ENCODE data around the gene SMIM45.
A peak's percentile ranks its signal among the peaks of the same experiment; 100 is the strongest.

SMIM45 gene

DNA sequence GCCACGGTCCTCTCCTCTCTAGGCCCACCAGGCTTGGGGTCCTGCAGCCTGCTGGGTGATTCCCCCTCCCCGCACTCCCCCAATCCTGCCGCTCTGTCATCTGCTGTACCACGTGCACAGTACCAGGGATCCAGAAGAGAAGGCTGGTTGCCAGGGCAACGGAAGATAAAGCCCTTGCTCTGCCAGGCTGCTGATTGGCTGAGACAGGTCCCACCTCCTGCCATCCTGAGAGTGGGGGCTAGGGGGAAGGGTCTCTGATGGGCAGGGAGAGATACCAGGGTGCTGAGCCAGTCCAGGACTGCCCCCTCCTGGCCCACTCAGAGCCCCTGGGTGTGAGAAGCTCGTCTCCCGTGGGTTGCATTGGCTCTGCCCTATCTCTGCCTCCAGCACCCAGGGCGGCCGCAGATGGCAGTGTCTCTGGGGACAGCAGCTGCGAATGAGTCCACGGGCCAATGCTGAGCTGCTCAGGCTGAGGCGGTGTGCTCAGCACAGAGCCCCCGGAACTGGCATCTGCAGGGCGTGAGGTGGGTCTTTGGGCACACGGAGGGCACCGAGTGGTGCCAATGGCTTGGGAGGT lies at the start of gene SMIM45:
TSS of gene SMIM45 (plus strand) at position 253 of the 577 bp plus-strand sequence.
- no peak within 1 kb of the TSS for H3K27ac ChIP-seq
- TF ChIP-seq, protein P1, sequence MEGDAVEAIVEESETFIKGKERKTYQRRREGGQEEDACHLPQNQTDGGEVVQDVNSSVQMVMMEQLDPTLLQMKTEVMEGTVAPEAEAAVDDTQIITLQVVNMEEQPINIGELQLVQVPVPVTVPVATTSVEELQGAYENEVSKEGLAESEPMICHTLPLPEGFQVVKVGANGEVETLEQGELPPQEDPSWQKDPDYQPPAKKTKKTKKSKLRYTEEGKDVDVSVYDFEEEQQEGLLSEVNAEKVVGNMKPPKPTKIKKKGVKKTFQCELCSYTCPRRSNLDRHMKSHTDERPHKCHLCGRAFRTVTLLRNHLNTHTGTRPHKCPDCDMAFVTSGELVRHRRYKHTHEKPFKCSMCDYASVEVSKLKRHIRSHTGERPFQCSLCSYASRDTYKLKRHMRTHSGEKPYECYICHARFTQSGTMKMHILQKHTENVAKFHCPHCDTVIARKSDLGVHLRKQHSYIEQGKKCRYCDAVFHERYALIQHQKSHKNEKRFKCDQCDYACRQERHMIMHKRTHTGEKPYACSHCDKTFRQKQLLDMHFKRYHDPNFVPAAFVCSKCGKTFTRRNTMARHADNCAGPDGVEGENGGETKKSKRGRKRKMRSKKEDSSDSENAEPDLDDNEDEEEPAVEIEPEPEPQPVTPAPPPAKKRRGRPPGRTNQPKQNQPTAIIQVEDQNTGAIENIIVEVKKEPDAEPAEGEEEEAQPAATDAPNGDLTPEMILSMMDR (IDR thresholded peaks at IDR 0.05) = no peak
- no peak for TF ChIP-seq ZFX (IDR thresholded peaks at IDR 0.05; ENCODE audit: borderline replicate concordance)

DNA sequence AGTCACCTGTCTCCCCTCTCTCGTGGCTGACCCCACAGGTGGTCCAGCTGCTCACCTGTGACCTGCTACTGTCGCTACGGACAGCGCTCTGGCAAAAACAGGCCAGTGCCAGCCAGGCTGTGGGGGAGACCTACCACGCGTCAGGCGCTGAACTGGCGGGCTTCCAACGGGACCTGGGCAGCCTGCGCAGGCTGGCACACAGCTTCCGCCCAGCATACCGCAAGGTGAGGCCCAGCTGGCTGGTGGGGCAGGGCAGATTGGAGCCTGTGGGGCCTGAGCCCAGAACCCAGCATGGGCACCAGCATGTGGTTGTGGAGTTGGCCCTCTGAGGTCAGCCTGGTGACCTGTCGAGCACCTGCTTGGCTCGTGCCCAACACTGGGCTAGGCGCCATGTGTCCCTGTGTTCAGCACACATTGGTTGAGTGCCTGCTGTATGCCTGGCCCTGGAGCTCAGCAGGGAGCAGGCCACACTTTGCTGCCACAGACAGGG lies 49.0 kb upstream of the SMIM45 start:
- TF ChIP-seq, protein P1 (IDR thresholded peaks at IDR 0.05) = no peak
- no peak for TF ChIP-seq ZFX (IDR thresholded peaks at IDR 0.05; ENCODE audit: borderline replicate concordance)
- H3K27ac ChIP-seq = no peak overlapping the region

DNA sequence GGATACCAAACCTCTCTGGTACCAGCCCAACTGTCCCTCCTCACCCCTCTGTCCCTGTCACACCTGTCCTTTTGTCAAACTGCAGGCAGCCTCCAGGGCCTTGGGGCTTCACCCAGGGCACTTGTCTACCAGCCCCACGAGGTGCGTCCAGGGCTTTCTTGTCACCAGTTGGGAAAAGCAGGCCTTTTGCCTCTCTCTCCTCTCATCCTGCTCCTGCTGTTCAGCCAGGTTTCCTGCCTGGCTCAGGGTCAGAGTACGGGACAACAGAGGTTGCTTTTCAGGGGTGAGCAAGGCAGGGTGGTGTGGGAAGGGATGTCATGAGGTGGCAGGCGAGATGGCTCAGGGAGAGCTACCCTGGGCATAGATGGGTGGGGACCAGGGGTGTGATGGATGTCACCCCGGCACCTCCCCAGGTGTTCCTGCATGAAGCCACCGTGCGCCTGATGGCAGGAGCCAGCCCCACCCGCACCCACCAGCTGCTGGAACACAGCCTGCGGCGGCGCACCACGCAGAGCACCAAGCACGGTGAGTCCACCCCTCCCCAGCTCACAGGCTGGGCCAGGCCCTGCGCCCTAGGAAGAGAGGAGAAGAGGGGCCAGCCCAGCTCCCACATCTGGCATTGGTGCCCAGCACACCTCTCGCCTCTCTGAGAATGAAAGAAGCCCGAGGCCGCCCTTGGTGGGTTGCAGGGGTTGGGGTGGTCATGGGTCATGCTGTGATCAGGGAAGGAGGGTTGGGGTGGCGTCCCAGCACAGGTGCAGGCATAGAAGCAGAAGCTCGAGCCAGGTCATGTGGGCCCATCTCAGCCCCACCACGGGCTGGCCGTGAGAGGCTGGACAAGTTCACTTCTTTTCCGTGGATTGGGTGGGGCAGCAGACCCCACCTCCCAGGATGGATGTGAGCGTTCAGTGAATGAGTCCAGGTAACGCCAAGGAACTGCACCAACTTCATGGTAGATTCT lies 47.2 kb upstream of the SMIM45 start:
- H3K27ac ChIP-seq = no peak overlapping the region
- TF ChIP-seq, protein P1 (IDR thresholded peaks at IDR 0.05) = no peak
- TF ChIP-seq ZFX (IDR thresholded peaks at IDR 0.05; ENCODE audit: borderline replicate concordance) = no peak

DNA sequence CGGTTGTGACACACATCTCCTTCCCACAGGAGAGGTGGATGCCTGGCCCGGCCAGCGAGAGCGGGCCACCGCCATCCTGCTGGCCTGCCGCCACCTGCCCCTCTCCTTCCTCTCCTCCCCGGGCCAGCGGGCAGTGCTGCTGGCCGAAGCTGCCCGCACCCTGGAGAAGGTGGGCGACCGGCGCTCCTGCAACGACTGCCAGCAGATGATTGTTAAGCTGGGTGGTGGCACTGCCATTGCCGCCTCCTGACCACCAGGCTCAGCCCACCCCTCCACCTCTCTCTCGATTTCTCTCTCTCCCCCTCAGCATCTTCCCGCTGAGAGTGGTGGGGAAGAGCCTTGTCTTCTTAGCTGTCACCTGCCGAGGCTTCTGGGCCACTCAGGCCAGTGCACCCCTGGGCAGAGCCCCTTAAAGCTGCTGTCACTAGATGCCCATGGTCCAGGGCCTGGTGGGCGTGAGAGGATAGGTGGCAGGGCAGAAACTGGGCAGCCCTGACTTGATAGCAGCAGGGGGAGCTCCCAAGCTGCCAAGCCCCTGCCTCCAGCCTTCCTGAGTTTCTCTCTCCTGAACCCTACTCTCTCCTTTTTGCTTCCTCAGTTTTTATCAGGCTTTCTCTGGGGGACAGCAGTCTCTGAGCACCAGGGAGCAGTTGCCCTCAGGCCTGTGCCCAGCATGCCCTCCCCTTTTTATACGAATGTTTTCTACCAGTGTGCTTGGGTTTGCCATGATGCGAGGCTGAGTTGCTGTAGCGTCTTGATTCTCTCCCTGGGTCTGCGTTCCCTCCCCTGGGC lies 46.3 kb upstream of the SMIM45 start:
- no peak overlapping the region for H3K27ac ChIP-seq
- TF ChIP-seq, protein P1 (IDR thresholded peaks at IDR 0.05) = no peak
- no peak for TF ChIP-seq ZFX (IDR thresholded peaks at IDR 0.05; ENCODE audit: borderline replicate concordance)

DNA sequence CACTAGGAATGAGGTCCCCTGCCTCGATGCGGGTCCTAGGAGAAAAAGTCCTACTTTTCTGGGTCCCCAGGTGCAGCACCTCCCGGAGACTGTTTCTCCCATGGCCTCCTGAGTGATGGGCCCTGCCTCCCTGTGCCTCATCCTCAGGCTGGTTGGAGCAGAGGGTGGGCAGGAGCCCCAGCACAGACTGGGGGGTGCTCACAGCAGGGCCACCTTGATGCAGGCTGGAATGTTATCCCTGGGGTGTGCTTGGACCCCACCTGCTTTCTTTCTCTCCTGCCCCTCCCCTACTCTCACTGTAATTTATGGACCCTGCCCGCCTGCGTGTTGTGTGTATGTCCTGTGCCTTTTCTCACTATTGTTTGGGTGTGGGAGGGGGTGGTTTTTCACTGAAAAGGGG lies 45.1 kb upstream of the SMIM45 start:
- TF ChIP-seq ZFX (IDR thresholded peaks at IDR 0.05; ENCODE audit: borderline replicate concordance) = no peak
- TF ChIP-seq, protein P1 (IDR thresholded peaks at IDR 0.05) = no peak
- no peak overlapping the region for H3K27ac ChIP-seq

DNA sequence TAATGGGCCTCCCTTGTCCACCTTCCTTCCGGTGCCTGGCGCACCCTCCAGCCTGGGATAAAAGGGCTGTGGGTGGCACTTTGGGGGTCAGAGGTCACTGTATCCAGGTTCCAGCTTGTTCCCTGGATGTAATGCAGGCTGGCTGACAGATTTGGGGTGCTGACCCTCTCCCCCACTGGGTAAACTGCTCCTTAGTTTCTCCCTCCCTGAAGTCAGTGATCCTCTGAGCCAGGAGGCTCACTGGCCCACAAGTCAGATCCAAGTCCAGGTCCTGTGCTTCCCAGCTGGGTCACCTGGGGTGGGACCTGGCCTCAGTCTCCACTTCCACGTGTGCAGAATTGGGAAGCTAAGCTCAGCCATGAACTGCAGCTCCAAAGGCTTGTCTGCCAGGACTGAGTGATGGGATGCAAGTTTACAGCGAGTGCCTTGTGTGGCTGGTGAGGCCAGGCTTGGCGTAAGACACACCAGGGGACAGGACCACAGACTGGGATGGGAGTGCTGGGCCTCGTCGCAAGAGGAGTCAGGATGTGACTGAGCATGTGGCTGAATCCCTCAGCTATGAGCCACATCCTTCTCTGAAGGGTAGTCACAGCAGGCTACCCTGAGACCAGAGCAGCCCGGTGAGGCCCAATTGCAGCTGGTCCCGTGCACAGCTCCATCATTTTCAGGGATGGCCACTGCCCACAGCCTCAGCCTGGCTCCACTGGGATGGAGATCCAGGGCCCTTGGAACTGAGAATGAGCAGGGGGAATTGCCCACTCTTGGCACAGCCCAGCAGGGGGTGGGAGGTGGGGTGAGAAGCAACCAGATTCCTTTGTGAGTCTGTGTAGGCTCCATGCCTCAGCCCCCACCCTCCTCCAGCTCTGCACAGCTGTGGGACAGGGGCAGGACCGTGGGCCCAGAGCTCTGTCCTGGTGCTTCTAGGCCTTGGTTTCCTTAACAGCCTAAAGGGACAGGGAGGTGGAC lies 44.2 kb upstream of the SMIM45 start:
- peak overlapping the region; percentile 44 for H3K27ac ChIP-seq
- TF ChIP-seq, protein P1 (IDR thresholded peaks at IDR 0.05) = no peak
- no peak for TF ChIP-seq ZFX (IDR thresholded peaks at IDR 0.05; ENCODE audit: borderline replicate concordance)

Measured in 22Rv1 (cell line).